Activated CD8-positive, alpha-beta memory T cell treated with anti-CD3 and anti-CD28 coated beads for 36 hours (primary cell): ENCODE results near the gene CABLES1. TPM values are rescaled to one million over a fixed set of nuclear protein-coding genes. Genes with fewer than 3 reads are reported as not detected.
"Not testable (repeated sequence)": the region's sequence is repeated elsewhere in the genome, so short reads cannot be mapped to it uniquely, and the experiment has no call there.

Experiments
- CTCF ChIA-PET: fragments of 350-600 bp; sonication (Branson Sonifier 250); formaldehyde crosslinking; loops from one replicate; lab custom pipeline; 2021; ENCODE audit warnings: antibody characterized with exemption; lab: Charles Lee
- POLR2A ChIA-PET: fragments of 350-600 bp; sonication (Branson Sonifier 250); formaldehyde crosslinking; loops from one replicate; lab custom pipeline; 2021; ENCODE audit warnings: antibody characterized with exemption; lab: Charles Lee
- total RNA-seq, 2 experiments: library from RNA; stranded (reverse); gene quantifications; one replicate each; pipeline ENCODE4 v1.2.3, GENCODE V29; 2021

Gene CABLES1
- total RNA-seq, 2 experiments from 2014 or later, result 5.3 to 6.0 TPM

DNA sequence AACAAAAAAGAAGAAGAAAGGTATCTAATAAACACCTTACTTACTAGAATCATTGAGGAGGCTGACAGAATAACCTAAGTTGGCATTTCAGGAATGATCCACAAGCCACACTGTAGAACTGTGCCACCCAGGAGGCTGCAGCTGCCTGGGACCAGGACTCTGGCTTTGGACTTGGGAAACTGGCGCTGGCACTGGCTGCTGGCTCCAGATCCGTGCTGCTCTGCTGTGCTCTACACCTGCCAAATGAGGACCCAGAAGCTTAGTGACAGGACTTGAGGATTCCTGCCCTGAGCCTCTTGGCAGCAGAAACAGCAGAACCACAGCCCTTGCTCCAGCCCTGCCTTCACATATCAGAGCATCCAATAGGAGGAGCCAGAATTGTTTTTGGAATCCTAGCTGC lies 113.5 kb downstream of the CABLES1 start:
- POLR2A ChIA-PET, result no interaction called here
- CTCF ChIA-PET, result no interaction called here

DNA sequence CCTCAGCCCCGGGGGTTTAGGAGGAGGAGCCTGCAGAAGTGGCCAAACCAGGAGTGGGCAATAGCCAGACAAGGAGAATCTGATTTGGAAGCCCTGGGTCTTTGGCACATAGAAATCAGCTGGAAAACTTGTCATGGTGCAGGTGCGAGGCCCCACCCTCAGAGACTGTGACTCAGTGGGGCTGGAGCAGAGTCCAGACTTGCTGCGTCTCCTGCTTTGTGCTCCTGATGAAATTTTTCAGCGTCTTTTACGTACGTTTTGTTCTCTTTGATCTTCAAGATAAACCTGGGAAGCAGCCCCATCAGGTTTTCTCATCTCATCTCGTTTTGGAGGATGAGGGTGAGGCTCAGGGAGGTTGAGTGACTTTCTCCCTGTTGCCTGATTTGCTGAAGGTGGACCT lies 114.1 kb downstream of the CABLES1 start:
- CTCF ChIA-PET, result no interaction called here
- POLR2A ChIA-PET, result no interaction called here

DNA sequence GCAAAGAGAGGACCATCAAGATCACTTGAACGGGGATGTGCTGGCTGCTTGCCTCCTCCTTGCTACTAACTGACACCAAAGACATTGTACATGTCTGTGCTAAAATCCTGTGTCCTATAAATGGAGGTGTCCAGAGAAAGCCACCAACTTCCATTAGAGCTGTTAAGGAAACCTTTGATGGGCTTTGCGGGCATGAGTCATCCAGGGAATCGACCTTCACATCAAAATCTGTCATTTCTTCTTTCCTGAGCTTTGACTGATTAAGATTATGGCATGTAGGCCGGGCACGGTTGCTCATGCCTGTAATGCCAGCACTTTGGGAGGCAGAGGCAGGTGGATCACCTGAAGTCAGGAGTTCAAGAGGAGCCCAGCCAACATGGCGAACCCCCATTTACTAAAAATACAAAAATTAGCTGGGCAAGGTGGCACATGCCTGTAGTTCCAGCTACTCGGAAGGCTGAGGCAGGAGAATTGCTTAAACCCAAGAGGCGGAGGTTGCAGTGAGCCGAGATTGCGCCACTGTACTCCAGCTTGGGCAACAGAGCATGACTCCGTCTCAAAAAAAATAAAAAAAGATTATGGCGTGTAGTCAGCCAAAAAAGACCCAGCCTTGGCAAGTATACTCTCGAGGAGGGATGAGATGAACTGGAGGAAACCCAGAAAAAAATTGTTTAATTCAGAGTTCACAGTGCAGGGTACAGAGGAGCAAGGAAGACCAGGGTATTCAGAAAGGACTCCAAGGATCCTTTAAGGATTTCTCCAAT lies 115.8 kb downstream of the CABLES1 start:
- CTCF ChIA-PET, result interaction anchor here (0.8 kb wide), 1 partner anchor 66 kb away, joined by 3 read pairs; no protein-coding TSS in a partner anchor
- POLR2A ChIA-PET, result no interaction called here

DNA sequence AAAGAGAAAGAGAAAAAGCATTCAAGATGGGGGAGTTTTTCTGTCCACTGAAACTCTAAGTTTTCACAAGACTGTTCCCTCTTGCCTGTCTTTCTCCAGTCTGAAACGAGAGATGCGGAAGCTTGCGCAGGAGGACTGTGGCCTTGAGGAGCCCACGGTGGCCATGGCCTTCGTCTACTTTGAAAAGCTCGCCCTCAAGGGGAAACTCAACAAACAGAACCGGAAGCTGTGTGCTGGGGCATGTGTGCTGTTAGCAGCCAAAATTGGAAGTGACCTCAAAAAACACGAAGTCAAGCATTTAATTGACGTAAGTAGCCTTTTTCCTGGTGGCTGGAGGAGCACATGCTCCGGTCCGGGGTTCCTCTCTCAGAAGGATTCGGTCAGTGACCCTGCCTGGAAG lies 118.3 kb downstream of the CABLES1 start:
- POLR2A ChIA-PET, result no interaction called here

DNA sequence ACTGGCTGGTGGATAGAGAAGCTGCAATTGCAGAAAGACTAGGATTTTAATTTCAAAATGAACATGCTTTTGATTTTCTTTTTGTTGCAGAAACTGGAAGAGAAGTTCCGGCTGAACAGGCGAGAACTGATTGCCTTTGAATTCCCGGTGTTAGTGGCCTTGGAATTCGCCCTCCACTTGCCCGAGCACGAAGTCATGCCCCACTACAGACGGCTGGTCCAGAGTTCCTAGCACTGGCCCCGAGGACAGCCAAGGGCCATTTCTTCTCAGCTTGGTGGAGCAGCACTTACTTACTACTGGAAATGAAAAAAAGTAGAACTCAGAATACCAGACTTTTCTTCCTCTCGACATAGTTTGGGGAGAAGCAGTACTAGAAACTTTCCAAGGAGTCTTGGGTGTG lies 121.9 kb downstream of the CABLES1 start:
- POLR2A ChIA-PET, result no interaction called here
- CTCF ChIA-PET, result no interaction called here

More for the DNA sequence above, 118.3 kb downstream of the CABLES1 start:
- CTCF ChIA-PET, result no interaction called here

DNA sequence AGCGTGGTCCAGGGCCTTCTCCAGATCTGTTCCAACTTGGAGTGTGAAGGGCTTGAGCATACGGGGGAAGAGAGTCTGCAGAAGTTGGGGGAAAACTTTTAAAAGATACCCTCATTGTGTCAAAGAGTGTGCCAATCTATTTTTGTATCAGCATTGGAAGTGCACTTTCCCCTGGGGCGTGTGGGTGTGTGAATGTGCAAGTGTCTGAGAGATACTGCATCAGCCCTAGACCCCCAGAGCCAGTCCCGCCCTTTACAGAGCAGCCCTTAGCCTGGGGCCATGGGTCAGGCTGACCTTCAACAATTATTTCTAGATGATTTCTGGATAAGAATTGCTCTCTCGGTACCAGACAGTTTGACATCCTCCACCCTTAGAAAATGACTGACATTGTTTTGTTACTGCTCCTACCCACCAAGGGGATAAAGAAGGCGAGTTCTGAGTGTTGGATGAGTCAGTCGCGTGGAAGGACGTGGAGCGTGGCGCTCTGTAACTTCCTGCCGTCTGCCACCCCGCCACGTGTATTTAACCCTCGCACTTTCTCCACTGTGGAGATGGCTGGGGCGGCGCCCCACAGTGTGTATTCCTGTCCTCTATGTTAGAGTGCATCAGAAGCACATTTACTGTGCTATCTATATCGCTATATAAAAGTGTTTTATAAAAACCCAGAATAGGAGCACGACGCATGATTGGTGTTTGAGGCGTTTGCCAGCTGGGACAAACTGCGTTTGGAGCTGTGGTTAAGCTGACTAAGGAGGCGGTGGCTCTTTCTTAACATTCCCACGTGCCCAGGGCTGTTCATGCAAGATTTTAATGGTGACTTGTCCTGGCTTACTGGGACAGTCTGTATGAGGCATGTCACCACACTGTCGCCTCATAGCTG lies 122.6 kb downstream of the CABLES1 start:
- POLR2A ChIA-PET, result no interaction called here
- CTCF ChIA-PET, result no interaction called here

DNA sequence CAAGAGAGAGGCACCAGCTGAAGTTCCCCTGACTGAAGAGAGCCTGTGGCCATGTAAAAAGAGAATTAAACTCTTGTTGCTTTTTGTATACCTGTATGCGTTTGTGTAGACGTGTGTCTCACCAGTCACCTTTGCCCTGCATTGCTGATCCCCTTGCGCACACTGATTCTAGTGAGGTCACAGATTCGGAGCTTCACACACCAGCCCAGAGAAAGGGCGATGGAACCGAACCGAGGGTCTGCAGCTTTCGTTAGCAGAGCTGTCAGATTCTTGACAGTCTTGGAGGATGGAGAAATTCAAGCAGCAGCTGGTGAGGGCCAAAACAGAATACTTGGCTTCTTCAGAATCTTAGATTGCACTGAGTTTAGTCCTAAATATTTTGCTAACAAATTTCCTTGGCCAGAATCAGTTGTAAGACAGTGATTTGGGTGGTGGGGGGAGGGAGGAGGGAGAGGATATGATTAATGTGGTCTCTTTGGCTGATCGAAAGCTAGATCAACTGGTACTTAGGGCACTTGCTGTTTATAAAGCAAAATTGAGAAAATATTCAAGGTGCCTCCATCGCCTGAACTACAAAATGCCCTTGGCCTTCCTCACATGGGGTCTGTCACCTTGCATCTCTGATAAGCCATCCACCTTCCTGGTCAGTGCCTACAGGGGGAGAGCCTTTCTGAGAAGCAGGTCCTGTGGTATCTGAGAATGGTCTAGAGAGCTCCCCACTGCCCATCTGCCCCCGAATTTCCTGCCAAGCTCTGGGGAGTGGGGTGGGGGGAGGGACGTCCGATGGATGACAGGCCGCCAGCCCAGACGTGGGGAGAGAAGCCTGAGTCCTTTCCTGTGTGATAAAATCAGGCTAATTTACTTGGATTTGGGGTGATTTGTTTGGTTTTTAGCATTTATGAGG lies 123.5 kb downstream of the CABLES1 start:
- POLR2A ChIA-PET, result no interaction called here
- CTCF ChIA-PET, result no interaction called here

DNA sequence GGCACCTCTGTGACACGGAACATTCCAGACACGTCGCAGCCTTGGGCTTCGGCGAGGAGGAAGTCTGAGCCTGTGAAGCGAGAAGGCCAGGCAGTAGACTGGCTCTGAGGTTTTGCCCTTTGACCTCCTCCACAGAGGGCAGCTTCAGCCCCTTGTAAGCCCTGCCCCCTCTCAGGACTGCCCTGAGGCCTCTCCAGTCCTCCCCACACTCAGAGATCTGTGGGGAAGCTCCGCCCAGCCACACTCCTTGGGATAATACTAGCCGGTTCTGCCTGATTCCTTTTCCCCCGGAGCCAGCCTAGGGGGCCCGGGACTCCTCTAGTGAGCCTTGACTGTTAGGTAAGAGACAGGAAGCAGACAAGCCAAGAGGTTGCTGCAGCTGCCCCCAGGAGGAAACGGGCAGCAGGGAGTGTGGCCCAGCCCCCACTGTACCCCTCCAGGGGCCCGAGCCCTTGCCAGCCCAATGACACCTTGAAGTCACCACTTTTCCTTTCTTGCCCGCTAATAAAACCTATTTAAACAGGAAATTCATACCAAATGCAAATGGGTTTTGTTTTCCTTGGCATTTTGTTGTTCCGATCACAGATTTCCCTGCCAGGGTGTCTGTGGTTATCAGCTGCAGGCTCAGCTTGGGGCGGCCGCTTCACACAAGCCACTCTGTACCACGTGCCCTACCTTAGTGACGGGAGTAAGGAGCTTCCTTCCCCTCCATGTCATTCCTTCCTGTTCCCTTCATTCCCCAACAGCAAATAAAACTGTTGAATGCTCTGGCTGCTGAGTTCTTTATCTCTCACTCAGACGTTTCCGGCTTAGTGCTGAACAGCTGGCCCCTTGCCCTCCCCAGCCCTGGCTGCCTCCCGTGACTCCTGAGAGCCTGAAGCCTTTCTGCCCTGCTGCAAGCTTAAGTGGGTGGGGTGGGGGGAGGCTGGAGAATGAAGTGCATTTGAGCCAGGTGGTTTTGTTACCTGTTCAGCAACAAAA lies 124.7 kb downstream of the CABLES1 start:
- POLR2A ChIA-PET, result no interaction called here

DNA sequence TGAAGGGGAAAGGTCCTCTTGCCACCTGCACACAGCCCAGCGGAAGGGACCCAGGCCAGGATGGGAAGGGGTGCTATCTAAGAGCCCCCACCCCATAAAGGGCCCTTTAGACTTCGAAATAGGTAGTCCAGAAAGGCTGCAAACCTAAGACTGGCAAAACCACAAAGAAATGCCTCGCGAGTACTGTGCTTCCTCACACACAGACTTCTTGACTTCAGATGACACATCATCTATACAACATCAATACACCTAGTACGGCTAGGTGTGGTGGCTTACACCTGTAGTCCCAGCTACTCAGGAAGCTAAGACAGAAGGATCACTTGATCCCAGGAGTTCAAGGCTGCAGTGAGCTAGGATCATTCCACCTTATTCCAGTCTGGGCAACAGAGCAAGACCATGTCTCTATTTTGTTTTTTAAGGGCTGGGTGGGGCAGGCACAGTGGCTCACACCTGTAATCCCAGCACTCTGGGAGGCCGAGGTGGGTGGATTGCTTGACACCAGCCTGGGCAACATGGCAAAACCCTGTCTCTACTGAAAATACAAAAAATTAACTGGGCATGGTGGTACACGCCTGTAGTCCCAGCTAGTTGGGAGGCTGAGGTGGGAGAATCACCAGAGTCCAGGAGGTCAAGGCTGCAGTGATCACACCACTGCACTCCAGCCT lies 125.8 kb downstream of the CABLES1 start:
- POLR2A ChIA-PET, result no interaction called here
- CTCF ChIA-PET, result no interaction called here

More for the DNA sequence above, 124.7 kb downstream of the CABLES1 start:
- CTCF ChIA-PET, result no interaction called here

DNA sequence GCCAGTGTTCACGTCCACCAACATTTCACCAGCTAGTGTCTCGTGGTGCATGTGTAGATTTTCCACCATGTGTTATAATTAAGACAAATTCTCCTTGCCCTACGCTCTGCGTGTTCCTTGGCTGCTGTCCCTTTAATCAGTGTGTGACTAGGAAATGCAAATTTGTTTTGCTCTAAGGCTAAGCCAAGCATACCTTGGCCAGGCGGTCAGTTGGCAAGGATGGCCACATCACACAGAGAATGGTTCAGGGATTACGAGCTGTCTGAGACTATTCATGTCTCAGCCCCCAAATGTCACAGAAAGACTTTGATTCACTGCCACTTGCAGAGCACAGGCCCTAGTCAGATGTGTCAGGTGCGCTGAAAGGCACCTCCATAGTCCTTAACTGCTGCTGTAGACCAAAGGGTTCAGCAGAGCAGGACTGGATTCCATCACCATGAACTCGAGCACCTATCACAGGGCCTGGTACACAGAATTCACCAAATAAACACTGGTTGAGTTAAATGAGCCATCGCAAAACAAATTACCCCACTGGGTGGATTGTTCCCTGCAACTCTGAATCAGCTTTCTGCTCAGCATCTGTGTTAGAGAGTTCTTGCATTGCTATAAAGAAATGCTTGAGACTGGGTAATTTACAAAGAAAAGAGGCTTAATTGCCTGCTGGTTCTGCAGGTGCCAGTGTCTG lies 128.4 kb downstream of the CABLES1 start:
- POLR2A ChIA-PET, result no interaction called here
- CTCF ChIA-PET, result interaction anchor here (0.7 to 0.9 kb wide), 2 partner anchors 57 to 90 kb away, joined by 3 to 4 read pairs; no protein-coding TSS in a partner anchor

DNA sequence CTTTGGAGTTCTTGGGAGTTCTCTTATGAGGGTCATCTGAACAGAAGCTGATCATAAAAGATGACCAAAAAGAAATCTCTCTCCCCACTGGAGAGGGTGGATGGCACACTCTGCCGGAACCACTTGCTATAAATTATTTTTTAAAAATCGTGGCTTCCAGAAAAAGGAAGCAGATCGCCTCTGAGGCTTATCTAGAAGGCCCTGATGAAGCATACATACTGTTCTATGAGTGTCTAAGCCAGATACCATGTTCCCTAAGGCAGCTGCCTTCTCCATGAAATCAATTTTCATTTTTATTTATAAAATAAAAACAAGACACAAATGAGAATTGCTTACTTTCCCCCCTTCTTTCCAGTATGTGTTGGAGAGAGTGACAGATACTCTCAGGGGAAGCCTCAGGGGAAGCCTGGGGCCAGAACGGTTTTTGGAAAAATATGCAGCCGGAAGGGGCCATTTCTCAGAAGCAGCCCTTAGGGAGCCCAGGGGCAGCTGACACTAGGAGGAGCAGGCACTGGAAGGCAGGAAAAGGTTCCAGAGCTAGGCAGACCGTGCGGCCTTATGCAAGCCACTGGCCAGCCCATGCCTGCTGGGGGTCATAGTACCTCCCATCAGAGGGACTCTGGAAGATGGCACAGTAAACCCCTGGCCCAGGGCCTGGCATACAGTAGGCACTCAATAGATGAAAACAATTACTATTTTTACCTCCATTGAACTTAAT lies 130.6 kb downstream of the CABLES1 start:
- ChIA-PET CTCF (no interaction called here), POLR2A (no interaction called here)

DNA sequence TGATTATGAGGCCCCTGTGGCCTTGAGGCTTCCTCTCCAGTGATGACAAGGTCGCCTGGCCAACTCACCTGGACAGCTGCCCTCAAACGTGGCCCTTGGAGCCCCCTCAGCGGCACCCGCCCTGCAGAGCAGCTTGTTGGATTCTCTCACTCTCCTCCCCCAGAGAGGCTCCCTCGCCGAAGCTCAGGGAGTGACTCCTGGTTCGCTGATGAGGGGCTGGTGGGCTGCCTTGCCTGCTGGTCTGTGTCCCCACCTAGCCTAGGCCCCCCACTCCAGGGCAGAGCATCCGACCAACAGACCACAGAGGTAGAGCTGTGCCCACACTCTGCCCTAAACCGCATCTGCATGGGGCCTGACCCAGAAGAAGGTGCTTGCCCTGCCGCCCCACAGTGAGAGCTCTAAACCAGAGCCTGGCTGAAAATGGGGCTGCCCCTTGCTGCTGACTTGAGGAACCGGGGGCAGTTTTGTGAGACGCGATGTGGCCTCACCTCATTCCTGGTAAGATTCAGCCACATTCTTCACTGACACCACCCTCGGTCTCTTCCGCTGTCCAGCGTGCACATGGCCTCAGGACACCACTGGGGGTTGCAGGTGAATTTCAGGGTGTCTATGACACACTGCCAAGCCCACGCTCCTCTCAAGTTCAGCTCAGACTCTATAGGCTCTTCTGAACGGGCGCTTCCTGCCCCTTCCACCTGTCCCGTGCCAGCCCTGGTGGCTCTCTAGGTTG lies 131.6 kb downstream of the CABLES1 start:
- ChIA-PET POLR2A (no interaction called here), CTCF (no interaction called here)

DNA sequence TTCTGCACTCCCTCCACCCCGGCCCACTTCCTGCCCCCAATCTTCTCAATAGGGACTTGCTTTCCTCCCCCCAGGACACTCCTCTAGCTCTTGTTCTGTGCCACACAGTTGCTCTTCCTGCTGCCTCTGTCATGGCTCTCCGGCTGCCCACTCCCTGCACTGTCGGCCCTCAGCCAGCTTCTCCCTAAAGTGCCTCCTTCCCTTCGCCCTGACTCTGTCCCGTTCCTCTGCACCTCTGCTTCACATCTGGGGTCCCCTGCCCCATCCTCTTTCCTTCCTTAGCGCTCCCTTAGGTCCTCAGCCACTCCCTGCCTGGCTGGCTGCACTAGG lies 132.1 kb downstream of the CABLES1 start:
- POLR2A ChIA-PET, result no interaction called here
- CTCF ChIA-PET, result no interaction called here

DNA sequence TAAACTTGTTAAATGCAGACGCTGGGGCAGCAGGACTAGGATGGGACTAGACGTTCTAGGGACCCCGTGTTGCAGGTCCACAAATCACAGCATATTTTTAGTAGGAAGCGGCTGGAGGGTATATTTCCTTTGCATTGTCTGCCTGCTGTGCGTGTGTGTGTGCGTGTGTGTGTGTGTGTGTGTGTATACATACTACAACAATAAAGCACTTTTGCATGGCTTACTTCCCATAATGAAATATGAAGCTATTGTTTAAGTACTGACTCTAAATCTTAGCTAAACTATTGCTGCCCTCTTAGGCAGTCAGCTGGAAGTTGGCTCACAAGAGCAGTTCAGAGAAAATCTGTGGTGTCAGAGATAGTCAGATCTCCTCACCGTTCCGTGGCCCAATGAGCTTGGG lies 133.4 kb downstream of the CABLES1 start:
- ChIA-PET POLR2A (no interaction called here), CTCF (no interaction called here)

DNA sequence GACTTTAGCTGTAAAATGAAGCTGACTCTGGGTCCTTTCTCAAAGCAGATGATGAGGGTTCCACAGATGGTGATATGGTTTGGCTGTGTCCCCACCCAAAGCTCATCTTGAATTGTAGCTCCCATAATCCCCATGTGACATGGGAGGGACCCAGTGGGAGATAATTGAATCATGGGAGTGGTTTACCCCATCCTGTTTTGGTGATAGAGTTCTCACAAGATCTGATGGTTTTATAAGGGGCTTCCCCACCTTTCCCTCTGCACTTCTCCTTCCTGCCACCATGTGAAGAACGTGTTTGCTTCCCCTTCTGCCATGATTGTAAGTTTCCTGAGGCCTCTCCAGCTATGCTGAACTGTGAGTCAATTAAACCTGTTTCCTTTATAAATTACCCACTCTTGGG lies 133.8 kb downstream of the CABLES1 start:
- CTCF ChIA-PET, POLR2A ChIA-PET: not testable (repeated sequence)

DNA sequence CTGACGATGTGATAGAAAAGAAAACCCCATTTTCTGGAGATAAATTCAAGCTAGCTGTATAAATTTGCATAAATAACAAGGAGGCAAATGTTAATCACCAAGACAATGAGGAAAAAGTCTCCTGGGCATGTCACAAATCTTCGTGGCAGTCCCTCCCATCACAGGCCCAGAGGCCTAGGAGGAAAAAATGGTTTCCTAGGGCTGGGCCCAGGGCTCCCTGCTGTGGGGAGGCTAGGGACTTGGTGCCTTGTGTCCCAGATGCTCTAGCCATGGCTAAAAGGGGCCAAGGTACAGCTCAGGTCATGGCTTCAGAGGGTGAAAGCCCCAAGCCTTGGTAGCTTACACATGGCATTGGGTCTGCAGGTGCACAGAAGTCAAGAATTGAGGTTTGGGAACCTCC lies 134.6 kb downstream of the CABLES1 start:
- CTCF ChIA-PET, result no interaction called here
- POLR2A ChIA-PET, result no interaction called here
